GM19397 (cell line): ENCODE data around the gene LY6G6D.

Experiments
- ATAC-seq: cut with Tn5 transposase; IDR thresholded peaks from one replicate; pipeline ENCODE4 v1.9.1; 2021; ENCODE audit warnings: mild to moderate bottlenecking, moderate library complexity; ENCODE audit not compliant: unreplicated experiment

Gene LY6G6D, protein sequence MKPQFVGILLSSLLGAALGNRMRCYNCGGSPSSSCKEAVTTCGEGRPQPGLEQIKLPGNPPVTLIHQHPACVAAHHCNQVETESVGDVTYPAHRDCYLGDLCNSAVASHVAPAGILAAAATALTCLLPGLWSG

DNA sequence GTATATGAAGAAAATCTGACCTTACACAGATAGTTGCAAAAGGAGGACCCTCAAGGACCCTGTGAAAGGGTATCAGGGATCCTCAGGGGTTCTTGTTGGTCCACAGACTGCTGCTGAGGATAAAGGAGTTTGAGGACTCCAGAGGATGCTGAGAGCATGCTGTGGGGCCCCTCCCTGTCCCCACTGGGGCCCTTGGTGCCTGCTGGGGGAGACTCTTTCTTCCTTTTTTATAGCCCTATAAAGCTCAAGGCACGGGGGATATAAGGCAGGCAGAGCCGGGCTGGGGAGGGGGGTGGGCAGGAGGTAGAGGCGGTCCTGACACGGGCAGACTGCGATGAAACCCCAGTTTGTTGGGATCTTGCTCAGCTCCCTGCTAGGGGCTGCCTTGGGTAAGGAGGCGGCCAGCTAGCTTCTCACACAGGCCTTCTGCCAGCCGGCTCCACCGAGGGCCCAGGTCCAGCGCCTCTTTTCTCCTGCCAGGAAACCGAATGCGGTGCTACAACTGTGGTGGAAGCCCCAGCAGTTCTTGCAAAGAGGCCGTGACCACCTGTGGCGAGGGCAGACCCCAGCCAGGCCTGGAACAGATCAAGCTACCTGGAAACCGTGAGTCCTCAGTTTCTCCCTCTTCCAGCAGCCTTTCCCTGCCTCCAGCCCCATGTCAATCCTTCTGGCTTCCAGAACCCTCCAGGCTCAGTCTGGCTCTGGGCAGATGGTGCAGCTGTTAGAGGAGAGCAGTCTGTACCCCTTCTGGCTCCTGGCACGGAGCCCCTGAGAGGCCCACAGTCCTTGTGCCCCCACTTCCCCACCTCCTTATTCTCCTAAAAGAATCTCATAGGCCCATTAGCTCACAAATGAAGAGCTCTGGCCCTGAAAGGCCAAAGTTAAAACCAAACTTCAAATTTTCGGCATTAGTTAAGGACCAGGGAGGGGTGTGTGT lies at the start of gene LY6G6D:
LY6G6D (plus strand) TSS at position 327 of the 937 bp plus-strand sequence; CDS start at position 335, 8 bp downstream.
- no peak for ATAC-seq

DNA sequence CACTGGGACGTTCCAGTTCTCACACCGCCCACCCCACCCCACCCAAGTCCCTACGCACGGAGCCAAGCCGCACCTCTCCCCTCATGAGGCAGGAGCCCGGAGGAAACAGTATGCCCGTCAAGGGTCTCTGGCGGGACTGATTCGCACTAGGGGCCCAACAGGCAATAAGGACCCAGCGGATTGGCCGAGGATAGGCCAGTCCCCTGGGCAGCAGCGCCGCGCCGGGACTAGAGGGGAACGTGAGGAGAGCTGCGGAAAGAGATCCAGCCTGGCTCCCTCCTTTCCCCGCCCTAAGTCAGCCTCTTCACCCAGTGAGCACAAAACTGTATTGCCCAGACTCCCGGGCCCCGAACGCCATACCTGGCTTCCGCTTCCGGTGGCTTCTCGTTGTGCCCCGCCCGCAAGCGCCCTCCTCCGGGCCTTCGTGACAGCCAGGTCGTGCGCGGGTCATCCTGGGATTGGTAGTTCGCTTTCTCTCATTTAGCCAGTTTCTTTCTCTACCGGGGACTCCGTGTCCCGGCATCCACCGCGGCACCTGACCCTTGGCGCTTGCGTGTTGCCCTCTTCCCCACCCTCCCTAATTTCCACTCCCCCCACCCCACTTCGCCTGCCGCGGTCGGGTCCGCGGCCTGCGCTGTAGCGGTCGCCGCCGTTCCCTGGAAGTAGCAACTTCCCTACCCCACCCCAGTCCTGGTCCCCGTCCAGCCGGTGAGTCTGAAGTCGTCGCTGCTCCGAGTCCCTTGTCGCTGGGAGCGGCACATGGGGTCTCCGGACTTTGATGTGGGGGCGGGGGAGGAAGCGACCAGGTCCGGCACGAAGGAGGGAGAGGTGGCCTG lies 49.4 kb upstream of the LY6G6D start, which contains the start of gene CSNK2B:
CSNK2B (plus strand) TSS at position 580 of the 836 bp plus-strand sequence. CDS start 752 bp downstream, outside the sequence.
- peak; percentile 74 for ATAC-seq

DNA sequence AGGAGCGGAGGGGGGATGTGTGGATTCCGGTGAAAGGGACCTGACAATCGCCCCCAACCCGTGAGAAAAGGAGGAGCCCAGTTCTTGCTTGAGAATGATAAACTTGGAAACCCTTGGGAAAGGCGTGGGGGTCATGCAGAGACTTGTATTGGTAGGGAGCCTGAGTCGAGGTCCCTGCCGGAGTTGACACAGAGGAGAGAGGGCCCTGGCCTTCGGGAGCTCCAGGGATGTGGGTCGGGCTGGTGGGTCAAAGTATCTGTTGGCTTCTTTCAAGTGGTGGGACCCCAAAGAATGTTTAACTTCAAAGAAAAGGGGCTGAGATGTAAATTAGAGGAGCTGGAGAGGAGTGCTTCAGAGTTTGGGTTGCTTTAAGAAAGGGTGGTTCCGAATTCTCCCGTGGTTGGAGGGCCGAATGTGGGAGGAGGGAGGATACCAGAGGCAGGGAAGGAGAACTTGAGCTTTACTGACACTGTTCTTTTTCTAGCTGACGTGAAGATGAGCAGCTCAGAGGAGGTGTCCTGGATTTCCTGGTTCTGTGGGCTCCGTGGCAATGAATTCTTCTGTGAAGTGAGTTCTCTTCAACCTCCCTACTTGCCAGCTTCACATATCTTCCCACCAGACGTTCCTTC lies 48.7 kb upstream of the LY6G6D start:
- ATAC-seq: no peak

DNA sequence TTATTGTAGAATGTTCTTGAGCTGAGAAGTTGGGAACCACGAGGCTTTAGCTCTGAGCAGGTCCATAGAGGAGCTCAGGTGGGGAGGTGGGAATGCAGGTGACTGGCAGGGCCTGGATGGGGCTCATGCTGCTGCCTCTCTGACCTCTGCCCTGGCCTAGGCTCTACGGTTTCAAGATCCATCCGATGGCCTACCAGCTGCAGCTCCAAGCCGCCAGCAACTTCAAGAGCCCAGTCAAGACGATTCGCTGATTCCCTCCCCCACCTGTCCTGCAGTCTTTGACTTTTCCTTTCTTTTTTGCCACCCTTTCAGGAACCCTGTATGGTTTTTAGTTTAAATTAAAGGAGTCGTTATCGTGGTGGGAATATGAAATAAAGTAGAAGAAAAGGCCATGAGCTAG lies 45.5 kb upstream of the LY6G6D start, which contains the start of gene LY6G5B:
LY6G5B (plus strand) TSS at position 301 of the 400 bp plus-strand sequence. CDS start 975 bp downstream, outside the sequence.
- ATAC-seq: no peak

DNA sequence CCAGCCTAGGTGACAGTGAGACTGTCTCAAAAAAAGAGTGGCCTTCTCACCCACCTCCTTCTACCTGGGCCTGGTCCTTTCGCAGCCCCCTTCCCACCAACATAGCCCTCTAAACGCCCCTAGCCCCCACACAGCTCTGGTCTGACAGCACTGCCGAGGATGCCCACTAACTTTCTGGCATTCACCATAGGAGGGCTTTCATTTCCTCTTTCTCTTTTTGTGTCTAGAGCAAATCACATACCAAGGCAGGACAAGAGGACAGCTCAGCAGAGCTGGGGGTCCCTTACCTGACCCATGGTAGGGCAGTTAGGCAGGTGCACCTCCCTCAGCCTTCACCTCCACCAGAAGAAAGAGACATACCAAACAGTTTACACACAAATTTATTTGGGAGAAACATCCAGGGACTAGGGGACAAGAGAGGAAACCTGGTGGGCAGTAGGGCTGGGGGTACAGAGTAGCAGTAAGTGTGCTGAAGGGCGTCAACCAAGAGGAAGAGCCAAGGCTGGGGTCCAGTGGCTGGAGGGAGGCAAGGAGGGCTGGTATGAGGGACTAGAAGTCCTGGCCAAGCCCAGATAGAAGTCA lies 38.7 kb upstream of the LY6G6D start:
- ATAC-seq: no peak

DNA sequence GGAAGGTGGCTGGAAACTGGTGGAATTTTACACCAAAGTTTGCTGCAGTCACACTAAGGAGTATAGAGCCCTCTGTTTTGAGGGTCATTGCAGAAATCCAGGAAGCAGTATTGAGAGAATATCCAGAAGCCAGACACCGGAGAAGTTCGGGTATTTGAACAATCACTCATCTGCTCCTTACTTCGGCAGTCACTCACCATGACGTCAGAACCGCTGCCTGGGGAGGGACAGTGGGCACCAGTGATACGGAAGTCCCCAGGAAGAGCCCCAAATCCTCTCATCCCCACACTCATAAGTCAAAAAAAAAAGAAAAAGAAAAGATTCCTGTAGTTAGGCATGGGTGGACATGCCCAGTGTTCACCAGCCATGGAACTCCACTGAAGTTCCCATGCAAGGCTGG lies 38.2 kb upstream of the LY6G6D start:
- ATAC-seq: no peak

DNA sequence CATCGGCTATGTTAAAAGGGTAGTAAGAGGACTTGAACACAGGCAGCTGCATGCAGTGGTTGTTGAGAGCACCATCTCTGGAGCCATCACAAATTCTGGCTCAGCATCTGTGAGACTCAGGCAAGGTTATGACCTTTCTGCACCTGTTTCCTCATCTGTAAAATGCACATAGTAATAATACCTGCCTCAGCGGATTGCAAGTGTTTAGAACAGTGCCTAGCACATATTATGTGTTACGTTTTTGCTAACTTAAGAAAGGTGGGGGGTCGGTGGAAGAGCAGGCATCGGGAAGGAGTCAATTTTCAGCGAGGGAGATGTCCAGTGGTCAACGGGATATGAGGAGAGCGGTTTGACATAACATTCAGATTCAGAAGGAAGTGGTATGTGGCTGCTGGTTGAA lies 37.2 kb upstream of the LY6G6D start:
- ATAC-seq: no peak

DNA sequence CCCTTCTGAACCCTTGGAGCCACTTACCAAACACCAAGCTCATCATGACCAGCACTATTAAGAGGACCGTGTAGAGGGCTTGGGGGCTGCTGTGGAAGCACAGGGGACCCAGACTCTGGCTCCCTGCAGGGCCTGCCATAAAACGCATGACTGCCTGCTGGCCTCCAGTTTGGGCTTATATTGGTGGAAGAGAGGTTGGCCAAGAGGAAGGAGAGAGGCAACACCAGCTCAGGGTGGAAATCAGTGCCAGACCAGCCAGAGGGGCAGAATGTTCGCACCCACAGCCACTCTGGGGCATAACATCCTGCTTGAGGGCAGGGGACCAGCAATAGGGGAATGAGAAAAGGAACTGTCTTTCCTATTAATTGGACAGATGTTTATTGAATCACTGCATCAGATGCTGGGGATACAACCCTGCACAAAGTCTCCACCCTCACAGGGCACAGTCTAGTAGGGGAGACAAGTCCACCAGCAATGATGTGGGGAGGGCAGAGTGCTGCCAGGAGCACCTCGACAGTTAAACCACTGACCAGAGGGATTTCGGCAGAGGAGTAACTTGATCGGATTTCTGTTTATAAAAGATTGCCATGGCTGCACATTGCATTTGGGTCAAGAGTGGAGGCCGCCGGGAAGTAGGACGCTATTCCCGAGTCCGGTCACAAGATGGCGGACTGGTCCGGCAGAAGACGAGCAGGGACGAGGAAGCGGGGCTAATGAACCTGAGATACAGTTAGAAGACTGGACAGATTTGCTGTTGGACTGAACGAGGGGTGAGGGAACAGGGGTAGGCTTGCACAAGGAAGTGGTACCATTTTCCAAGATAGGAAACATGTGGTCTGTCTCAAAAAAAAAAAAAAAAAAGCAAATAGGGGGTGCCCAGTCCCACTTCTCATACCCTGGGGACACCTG lies 34.7 kb upstream of the LY6G6D start, which contains the start of gene LY6G5C:
LY6G5C (minus strand) TSS at position 842 of the 909 bp plus-strand sequence; CDS start at position 148, 694 bp downstream.
- ATAC-seq: peak; percentile 49

DNA sequence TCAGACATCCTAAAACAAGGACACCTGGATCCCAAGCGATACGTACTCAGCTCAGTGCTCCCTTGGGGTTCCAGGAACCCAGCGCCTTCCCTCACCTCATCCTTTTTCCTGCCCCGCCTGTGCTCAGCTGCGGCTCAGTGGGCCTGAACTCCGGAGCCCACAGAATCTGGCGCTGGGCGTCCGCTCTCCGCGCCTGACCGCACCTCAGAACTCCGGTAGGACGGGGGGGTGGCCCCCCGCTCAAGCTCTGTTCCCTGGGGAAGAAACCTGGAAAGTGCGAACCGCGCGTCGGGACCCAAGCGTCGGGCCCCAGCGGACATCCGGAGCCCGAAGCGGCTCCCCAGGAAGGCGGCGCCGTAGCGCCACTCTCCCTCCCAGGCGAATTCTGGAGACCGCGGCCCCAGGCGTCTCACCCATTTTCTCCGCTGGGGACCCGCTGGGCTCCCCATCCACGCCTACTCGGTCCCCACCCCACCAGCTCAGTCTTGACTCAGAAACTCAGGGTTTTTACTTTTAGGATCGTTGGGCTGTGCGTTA lies 33.9 kb upstream of the LY6G6D start:
- peak; percentile 35 for ATAC-seq

DNA sequence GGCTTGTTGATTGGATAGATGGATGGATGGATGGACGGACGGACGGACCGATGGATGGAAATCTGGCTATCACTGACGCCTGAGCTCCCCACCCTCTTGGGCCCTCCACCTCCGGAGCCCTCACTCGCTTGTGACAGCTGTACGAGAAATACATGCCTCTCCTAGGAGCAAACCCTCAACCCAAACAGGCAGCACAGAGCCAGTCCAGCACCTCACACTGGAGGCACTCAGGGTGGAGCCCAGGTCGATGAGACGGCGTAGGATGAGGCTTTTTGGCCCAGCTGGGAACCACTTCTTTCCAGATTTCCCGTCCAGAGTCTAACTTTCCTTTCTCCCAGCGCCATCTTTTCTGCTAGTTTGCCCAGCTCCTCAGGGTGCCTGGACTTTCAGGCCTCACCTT lies 31.6 kb upstream of the LY6G6D start:
- no peak for ATAC-seq

DNA sequence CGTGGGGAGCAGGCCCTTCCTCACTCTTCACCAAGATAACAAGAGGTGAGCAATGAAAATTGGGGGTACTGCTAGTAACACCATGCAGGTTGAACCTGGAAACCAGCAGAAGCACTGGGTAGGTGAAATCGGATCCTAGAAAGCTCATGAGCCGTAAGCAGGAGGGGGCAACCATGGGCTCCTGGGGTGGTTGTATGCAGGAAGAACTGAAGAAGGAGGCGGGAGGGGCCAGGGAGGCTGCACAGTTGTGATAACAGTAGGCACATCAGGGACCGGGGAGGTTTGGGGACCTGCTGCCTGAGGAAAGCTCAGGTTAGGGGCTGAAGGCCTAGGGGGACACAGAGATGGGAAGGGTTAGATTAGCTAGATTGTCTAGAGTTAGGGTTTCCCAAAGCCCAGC lies 28.7 kb upstream of the LY6G6D start:
- ATAC-seq: no peak

DNA sequence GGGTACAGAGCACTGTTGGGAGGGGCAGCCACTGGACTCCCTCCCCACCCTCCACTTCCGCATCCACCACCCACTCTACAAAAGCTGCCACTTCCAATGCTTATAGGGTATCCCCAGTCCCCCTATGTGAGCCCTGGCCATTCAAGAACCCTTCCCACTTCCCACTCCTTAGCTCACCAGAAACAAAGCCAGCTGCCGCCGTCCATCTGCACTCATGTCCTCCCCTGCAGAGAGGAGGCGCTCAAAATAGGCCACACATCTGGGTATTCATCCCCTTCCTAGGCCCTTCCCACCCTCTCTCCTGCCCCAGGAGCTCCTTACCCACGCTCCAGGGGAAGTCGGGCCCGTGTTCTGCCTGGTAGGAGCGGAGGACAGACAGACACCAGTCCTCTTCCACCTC lies 27.8 kb upstream of the LY6G6D start:
- ATAC-seq: no peak

DNA sequence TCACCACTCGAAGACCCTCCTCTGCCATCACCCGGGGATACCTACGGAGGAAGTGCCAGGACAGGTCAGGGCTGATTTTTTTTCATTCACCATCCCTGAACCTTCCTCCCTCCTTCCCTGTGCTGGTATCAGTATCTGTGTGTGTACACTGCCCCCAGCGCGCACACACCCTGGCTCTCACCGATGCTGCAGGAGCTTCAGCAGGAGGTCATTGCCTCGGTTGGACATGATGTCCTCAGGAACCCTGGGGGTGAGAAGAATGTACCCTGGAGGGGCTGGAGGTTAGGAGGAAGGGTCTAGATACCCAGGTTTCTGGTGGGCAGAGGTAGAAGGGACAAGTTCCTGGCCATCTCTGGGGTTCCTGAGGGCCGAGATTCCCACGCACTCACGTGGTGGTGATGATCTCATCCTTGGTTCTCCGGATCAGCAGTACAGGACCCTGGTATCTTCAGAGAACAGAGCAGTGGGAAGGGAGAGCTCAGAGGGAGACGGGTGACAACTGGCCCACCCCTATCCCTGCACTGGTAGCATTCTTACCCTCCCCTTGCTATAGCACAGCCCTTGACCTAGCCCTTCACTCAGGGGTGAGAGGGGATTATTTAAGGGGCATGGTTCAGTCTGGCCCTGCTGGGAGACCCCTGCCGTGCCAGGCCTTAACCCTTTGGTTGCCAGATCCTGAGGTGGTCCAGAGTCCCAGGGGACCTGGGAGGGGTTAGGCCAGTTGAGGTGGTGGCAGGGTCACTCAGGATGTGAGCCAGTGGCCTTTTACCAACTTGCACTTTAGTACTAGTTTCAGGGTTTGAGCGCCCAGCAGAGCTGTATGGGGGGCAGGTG lies 27.1 kb upstream of the LY6G6D start:
- ATAC-seq: no peak

DNA sequence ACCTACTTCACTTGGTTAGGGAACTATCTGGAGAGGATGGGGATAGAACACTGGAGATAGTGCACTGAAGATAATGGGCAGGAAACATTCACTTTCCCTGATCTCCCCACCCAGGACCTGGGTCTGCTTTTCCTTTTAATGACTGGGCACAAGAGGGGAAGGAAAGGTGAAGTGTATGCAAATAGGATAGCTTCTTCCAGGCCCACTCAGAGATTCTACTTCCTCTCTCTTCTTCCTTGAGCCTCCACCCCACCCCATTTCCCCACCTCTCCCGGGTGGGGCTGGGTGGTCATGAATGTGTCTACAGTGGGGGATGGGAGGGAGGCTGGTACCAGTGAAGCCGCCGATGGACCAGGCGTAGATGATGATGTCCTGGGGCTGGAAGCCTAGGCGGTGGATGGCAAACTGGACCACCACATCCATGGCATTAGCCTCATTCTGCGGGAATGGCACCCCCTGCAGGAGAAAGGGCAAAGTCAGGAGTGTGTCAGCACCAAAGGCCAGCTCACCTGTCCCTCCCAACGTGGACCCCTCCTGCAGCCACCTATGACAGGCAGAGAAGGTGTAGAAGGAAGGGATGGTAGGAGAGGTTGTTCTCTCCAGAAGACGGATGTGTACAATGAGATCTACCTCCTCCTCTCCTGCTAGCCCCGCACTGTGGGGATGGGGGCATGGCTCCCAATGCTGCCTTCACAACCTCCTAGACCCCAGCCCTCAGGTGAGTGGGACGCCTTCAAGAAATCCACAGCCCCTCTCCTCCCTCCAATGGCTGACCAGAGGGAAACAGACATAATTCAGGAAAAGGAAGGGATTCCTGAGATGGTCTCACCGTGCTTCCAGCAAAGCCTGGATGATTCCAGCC lies 25.7 kb upstream of the LY6G6D start:
- ATAC-seq: no peak

DNA sequence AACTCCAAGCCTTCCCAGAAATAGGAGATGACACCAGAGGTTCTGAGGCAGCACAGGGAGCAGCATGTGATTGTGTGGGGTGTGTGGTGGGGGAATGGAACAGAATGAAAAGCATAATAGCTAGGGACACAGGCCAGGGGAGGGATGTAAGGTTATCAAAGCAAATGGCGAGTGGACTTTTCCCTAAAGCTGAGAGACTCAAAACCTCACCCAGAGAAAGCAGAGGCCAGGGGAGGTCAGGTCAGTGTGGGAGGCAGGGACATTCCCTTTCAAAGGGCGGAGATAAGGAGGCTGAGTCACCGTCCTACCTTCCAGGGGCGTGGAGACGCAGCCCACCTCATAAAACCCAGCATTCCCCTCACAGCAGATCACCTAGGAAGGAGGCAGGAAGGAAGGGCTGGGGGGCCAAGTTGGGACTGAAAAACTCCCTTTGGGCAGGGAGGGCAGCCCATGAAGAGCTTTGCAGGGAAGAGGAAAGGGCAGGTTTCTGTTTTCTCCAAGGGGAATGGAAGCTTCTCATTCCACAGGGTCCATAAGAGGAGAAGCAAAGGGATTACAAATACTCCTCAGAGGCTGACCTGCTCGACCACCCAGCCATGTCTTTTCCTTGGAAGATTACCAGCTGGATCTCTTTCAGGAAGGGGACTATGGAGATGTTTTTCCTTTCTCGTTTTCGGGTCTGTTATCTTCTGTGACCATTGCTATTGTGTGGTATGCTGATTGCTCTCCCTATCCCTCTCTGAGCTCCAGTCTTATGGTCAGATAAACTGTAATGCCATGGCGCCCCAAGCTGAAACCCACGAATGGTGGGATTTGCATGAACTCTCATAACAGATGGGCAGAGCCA lies 24.7 kb upstream of the LY6G6D start:
- ATAC-seq: no peak

DNA sequence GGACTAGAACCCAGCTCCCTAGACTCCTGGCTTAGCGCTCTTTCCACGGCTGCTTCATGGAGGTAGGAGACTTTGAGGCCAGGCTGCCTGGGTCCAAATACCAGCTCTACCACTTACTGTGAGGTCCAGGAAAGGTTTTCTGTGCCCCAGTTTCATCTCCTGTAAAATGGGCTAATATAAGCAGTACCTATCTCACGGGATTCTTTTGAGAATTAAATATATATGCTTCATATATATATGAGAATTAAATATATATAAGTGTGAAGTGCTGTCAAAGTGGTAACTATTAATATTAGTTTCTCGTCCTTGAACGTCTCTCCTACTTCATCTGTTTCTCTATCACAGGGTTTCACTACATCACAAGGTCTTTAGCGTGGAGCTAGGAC lies 24.1 kb upstream of the LY6G6D start:
- no peak for ATAC-seq
